Measurements from ENCODE around the gene LGALS7B. TPM values are rescaled to one million over a fixed set of nuclear protein-coding genes. Genes with fewer than 3 reads are reported as not detected.

Gene LGALS7B
- total RNA-seq, result not detected
- total RNA-seq (2013), result not detected

- Histone ChIP-seq H3K27ac (ENCODE audit: low read length) (no peak within 1 kb of the TSS), H3K4me1 (ENCODE audit: control insufficient read depth, insufficient read depth, low read length) (peaks cover 13% of the 10 kb centered on the region), H3K27me3 (ENCODE audit: control insufficient read depth, insufficient read depth, low read length) (no peaks in the 10 kb centered on the region), H3K4me3 (ENCODE audit: low read length) (no peak within 1 kb of the TSS), H3K36me3 (ENCODE audit: control insufficient read depth, insufficient read depth, low read length) (no peaks in the 10 kb centered on the region), H3K9me3 (ENCODE audit: control insufficient read depth, insufficient read depth, low read length) (no peaks in the 10 kb centered on the region)
- no peaks in the 10 kb centered on the region for H3K9me3 Mint-ChIP-seq
- DNase-seq (no peak), ATAC-seq (no peak)
- H3K36me3 Mint-ChIP-seq, result no peaks in the 10 kb centered on the region
- no peaks in the 10 kb centered on the region for H3K27me3 Mint-ChIP-seq (ENCODE audit: low read depth in 2 of 2)
- no peak within 1 kb of the TSS for H3K27ac Mint-ChIP-seq
- WGBS (ENCODE audit: insufficient coverage), result 92% methylated on average over 9 of the region's 17 CpGs
- intact Hi-C loops (cut with micrococcal nuclease), result no loop called here
- no peak within 1 kb of the TSS for H3K4me3 Mint-ChIP-seq
- TF ChIP-seq CTCF (IDR thresholded peaks at IDR 0.05), result no peak
- H3K4me1 Mint-ChIP-seq, result no peaks in the 10 kb centered on the region
These were observed at the start of gene LGALS7B for GRCh38 chr19:38788478-38789243. Gene LGALS7B (plus strand): TSS chr19:38789200. CDS start chr19:38789227, 27 bp downstream.

GRCh38 chr19:38739440-38740256, 49.4 kb upstream of the LGALS7B start:
- Mint-ChIP-seq H3K36me3 (no peaks in the 10 kb centered on the region), H3K4me3 (peak overlapping the region; percentile 65), H3K27ac (peak overlapping the region; percentile 58 to 68), H3K27me3 (ENCODE audit: low read depth in 2 of 2) (no peaks in the 10 kb centered on the region), H3K4me1 (peaks cover 31 to 54% of the 10 kb centered on the region in 2 donors), H3K9me3 (no peaks in the 10 kb centered on the region)
- WGBS (ENCODE audit: insufficient coverage), result 35% methylated on average over 16 of the region's 16 CpGs
- Histone ChIP-seq H3K4me3 (ENCODE audit: low read length) (no peak overlapping the region), H3K36me3 (ENCODE audit: control insufficient read depth, insufficient read depth, low read length) (no peaks in the 10 kb centered on the region), H3K27ac (ENCODE audit: low read length) (no peak overlapping the region), H3K9me3 (ENCODE audit: control insufficient read depth, insufficient read depth, low read length) (no peaks in the 10 kb centered on the region), H3K27me3 (ENCODE audit: control insufficient read depth, insufficient read depth, low read length) (no peaks in the 10 kb centered on the region), H3K4me1 (ENCODE audit: control insufficient read depth, insufficient read depth, low read length) (peaks cover 46% of the 10 kb centered on the region)
- ATAC-seq (peak in 1 of 3 donors; percentile 23), DNase-seq (peak in 1 of 2 donors; percentile 42)
- intact Hi-C loops (cut with micrococcal nuclease), result loop anchor here (10.0 kb wide), 1 partner anchor 125 kb away; no protein-coding TSS in a partner anchor
- TF ChIP-seq CTCF (IDR thresholded peaks at IDR 0.05), result no peak

GRCh38 chr19:38740257-38740592, 48.8 kb upstream of the LGALS7B start:
- Mint-ChIP-seq H3K27ac (peak overlapping the region in 1 of 2 donors; percentile 68), H3K36me3 (no peaks in the 10 kb centered on the region), H3K4me1 (peaks cover 26 to 51% of the 10 kb centered on the region in 2 donors), H3K4me3 (no peak overlapping the region), H3K9me3 (no peaks in the 10 kb centered on the region), H3K27me3 (ENCODE audit: low read depth in 2 of 2) (no peaks in the 10 kb centered on the region)
- Histone ChIP-seq H3K4me1 (ENCODE audit: control insufficient read depth, insufficient read depth, low read length) (peaks cover 40% of the 10 kb centered on the region), H3K4me3 (ENCODE audit: low read length) (no peak overlapping the region), H3K36me3 (ENCODE audit: control insufficient read depth, insufficient read depth, low read length) (no peaks in the 10 kb centered on the region), H3K27ac (ENCODE audit: low read length) (no peak overlapping the region), H3K9me3 (ENCODE audit: control insufficient read depth, insufficient read depth, low read length) (no peaks in the 10 kb centered on the region), H3K27me3 (ENCODE audit: control insufficient read depth, insufficient read depth, low read length) (no peaks in the 10 kb centered on the region)
- no peak for TF ChIP-seq CTCF (IDR thresholded peaks at IDR 0.05)
- intact Hi-C loops (cut with micrococcal nuclease), result no loop called here
- no peak for ATAC-seq
- WGBS (ENCODE audit: insufficient coverage), result 75% methylated on average over 9 of the region's 9 CpGs
- DNase-seq, result no peak

All from natural killer cell (primary cell).